OCI-LY1 (cell line): ENCODE data around the gene PCNX2.

Source experiments
- CTCF ChIP-seq: fragments of 200-600 bp; sonication (generic), shearing (Covaris generic); IDR thresholded peaks from 2 replicates; pipeline ENCODE4 v1.5.1; 2017; ENCODE audit warnings: mild to moderate bottlenecking, antibody characterized with exemption, low read length, moderate library complexity, mixed read lengths
- EZH2 ChIP-seq: fragments of 200-600 bp; sonication (generic), shearing (Covaris generic); IDR thresholded peaks from 2 replicates; pipeline ENCODE4 v1.8.0; 2017; ENCODE audit warnings: borderline replicate concordance, mixed run types, mild to moderate bottlenecking, antibody characterized with exemption, low read length, moderate library complexity, mixed read lengths

DNA sequence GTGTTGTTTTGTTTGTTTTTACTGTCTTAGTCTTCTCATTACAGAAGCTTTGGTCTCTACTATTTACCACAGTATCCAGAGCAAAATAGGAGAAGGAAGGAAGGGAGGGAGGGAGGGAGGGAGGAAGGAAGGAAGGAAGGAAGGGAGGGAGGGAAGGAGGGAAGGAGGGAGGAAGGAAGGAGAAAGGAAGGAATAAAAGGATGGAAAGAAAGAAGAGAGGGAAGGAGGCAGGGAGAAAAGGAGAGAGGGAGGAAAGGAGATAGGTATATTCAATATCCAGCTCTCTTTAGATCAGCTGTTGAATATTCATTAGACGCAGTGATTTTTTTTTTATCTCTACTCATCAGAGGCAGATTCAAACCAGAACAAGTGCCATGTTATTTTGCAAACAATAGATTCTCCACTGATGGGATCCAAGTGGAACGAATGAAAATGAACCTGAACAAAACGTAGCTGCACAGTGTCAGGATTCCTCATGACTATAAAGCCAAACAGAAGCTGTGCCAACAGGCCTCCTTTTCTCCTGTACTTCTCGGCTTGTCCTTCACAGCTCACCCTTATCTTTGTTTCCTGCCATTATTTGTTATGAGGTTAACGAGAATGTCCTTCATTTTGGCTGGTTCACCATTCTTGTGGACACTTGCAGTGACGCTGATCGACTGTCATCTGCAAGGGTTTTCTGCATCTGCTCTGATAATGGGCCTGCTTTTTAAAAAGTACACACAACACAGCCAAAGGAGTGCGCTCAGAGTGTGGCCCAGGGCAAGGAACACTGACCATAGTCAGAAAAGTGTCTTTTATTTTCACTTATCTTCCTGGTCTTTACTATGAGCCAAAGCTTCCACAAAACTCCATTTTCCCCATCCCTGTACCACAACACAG, 352.9 kb downstream of the PCNX2 start:
- no peak for TF ChIP-seq CTCF
- no peak for TF ChIP-seq EZH2
